Natural killer cell (primary cell): ENCODE results near the gene WNT16. TPM values are rescaled to one million over a fixed set of nuclear protein-coding genes. Genes with fewer than 3 reads are reported as not detected.

Experiments used
- ATAC-seq, 3 donors: fragments of 150-1000 bp in 2 of 3; fragments of 200-7000 bp in 1 of 3; cut with Tn5 transposase; 1 replicate in 1 of 3; 2 replicates in 2 of 3; pipeline ENCODE4 v1.10.0; 2021; ENCODE audit warnings: mild to moderate bottlenecking in 2 of 3, moderate library complexity in 2 of 3
- DNase-seq, 2 donors: peaks; one replicate each; pipeline versions ENCODE4 v3.0.0 to v3.0.0-alpha.2; 2013 to 2021; ENCODE audit warnings: mixed read lengths in 1 of 2
- H3K27ac ChIP-seq: one replicate; pipeline ENCODE4 v1.5.1; 2013; ENCODE audit warnings: mild to moderate bottlenecking, low read length
- H3K27me3 ChIP-seq: one replicate; pipeline ENCODE4 v1.6.1; 2013; ENCODE audit warnings: low read length; ENCODE audit not compliant: control insufficient read depth, insufficient read depth
- H3K36me3 ChIP-seq: one replicate; pipeline ENCODE4 v1.6.1; 2013; ENCODE audit warnings: low read length; ENCODE audit not compliant: control insufficient read depth, insufficient read depth
- H3K4me1 ChIP-seq: one replicate; pipeline ENCODE4 v1.6.1; 2013; ENCODE audit warnings: low read length; ENCODE audit not compliant: control insufficient read depth, insufficient read depth
- H3K4me3 ChIP-seq: one replicate; pipeline ENCODE4 v1.5.1; 2013; ENCODE audit warnings: low read length
- H3K9me3 ChIP-seq: one replicate; pipeline ENCODE4 v1.6.1; 2013; ENCODE audit warnings: low read length; ENCODE audit not compliant: control insufficient read depth, insufficient read depth
- H3K27ac Mint-ChIP-seq, 2 donors: one replicate each; pipeline ENCODE4 v1.8.0; 2022; ENCODE audit warnings: mild to moderate bottlenecking in 2 of 2, mixed read lengths in 2 of 2, moderate library complexity in 1 of 2
- H3K27me3 Mint-ChIP-seq, 2 donors: one replicate each; pipeline ENCODE4 v1.8.0; 2022; ENCODE audit warnings: low read depth in 2 of 2, mixed read lengths in 2 of 2
- H3K36me3 Mint-ChIP-seq: one replicate; pipeline ENCODE4 v1.8.0; 2022; ENCODE audit warnings: mixed read lengths
- H3K4me1 Mint-ChIP-seq, 2 donors: one replicate each; pipeline ENCODE4 v1.8.0; 2022; ENCODE audit warnings: mixed read lengths in 2 of 2
- H3K4me3 Mint-ChIP-seq: one replicate; pipeline ENCODE4 v1.8.0; 2022; ENCODE audit warnings: mild to moderate bottlenecking, moderate library complexity, mixed read lengths
- H3K9me3 Mint-ChIP-seq, 2 donors: one replicate each; pipeline ENCODE4 v1.8.0; 2022; ENCODE audit warnings: mixed read lengths in 2 of 2
- WGBS: methylation state at CpG from one replicate; pipeline ENCODE4 v1.1.7; 2013; ENCODE audit warnings: missing lambda C conversion rate; ENCODE audit not compliant: insufficient coverage; 5-methylcytosine and 5-hydroxymethylcytosine counted together
- intact Hi-C: fragments of 100-400 bp; cut with micrococcal nuclease; formaldehyde crosslinking; loops from one replicate; pipeline ENCODE4 v1.14.2; 2022
- total RNA-seq, 4 donors: library from RNA; stranded (reverse); fragments of 120-200 nt in 1 of 4; gene quantifications; one replicate each; pipeline versions ENCODE4 v1.2.3 to v1.2.4, GENCODE V29; 2013 to 2022
- TF ChIP-seq, protein P1 (sequence below): fragments of 200-600 bp; IDR thresholded peaks from one replicate; pipeline ENCODE4 v1.8.0; 2022; ENCODE audit warnings: antibody characterized with exemption

The WNT16 gene
- total RNA-seq, 3 donors from 2014 or later (not counting 1 experiment from before 2014, with no cell fraction given): not detected

DNA sequence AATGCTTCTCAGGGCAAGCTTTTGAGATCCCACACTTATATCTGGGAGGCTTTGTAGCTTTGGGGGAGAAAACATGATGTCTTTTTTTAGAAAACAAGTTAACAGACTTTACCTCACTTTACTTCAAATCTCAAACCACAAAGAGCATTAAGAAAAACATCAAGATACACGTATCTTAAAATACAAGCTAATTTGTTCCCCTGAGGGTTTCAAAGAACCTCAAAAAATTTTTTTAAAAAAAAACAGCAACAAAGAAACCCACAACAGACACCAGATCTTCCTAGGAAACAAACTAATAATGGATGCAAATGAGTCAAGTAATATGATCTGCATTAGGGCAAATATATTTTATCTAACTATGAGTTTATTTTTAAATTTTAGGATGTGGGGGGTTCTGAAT, 42.6 kb downstream of the WNT16 start:
- Mint-ChIP-seq H3K9me3 (peaks cover 0 to 3% of the 10 kb centered on the region in 2 donors), H3K27me3 (no peaks in the 10 kb centered on the region), H3K36me3 (peaks cover 8% of the 10 kb centered on the region), H3K4me3 (peak overlapping the region; percentile 1), H3K27ac (peak overlapping the region; percentile 19 to 88), H3K4me1 (peaks cover 37 to 57% of the 10 kb centered on the region in 2 donors)
- Histone ChIP-seq H3K4me3 (no peak overlapping the region), H3K36me3 (peaks cover 19% of the 10 kb centered on the region), H3K27ac (no peak overlapping the region), H3K27me3 (no peaks in the 10 kb centered on the region), H3K4me1 (peaks cover 21% of the 10 kb centered on the region), H3K9me3 (peaks cover 4% of the 10 kb centered on the region)
- no peak for ATAC-seq
- intact Hi-C loops: loop anchor here (5.0 kb wide), 1 partner anchor 161 kb away; no protein-coding TSS in a partner anchor
- DNase-seq: no peak
- TF ChIP-seq, protein P1, sequence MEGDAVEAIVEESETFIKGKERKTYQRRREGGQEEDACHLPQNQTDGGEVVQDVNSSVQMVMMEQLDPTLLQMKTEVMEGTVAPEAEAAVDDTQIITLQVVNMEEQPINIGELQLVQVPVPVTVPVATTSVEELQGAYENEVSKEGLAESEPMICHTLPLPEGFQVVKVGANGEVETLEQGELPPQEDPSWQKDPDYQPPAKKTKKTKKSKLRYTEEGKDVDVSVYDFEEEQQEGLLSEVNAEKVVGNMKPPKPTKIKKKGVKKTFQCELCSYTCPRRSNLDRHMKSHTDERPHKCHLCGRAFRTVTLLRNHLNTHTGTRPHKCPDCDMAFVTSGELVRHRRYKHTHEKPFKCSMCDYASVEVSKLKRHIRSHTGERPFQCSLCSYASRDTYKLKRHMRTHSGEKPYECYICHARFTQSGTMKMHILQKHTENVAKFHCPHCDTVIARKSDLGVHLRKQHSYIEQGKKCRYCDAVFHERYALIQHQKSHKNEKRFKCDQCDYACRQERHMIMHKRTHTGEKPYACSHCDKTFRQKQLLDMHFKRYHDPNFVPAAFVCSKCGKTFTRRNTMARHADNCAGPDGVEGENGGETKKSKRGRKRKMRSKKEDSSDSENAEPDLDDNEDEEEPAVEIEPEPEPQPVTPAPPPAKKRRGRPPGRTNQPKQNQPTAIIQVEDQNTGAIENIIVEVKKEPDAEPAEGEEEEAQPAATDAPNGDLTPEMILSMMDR: no peak
- 13% methylated on average over 1 of the region's 1 CpG for WGBS

DNA sequence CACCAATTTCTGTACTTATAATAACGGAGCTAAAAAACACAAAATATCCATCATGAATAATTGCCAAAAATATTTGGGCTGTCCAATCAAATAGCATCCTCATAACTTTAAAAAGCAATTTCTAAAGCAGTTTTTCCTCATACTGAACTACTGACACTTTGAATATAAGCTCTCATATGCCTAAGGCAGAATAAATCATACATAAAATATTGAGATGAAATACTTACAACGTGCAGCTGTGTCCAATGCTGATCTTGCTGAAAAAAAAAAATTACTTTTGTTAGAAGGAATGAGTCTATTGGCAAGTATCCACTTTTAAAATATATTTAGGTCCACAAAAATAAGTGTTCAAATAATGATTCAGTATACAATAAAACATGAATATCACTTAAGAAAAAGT, 43.1 kb downstream of the WNT16 start:
- peak overlapping the region; percentile 74 for H3K27ac ChIP-seq
- Mint-ChIP-seq H3K27ac (peak overlapping the region; percentile 81 to 88), H3K27me3 (no peaks in the 10 kb centered on the region), H3K9me3 (peaks cover 0 to 3% of the 10 kb centered on the region in 2 donors), H3K4me1 (peaks cover 37 to 57% of the 10 kb centered on the region in 2 donors), H3K4me3 (no peak overlapping the region), H3K36me3 (peaks cover 8% of the 10 kb centered on the region)
- H3K36me3 ChIP-seq: peaks cover 23% of the 10 kb centered on the region
- 80% methylated on average over 1 of the region's 2 CpGs for WGBS
- TF ChIP-seq, protein P1: no peak
- intact Hi-C loops: loop anchor here (5.0 kb wide), 1 partner anchor 160 kb away; no protein-coding TSS in a partner anchor
- no peak for ATAC-seq
- no peaks in the 10 kb centered on the region for H3K27me3 ChIP-seq
- H3K9me3 ChIP-seq: peaks cover 4% of the 10 kb centered on the region
- DNase-seq: no peak
- peaks cover 21% of the 10 kb centered on the region for H3K4me1 ChIP-seq
- H3K4me3 ChIP-seq: no peak overlapping the region

DNA sequence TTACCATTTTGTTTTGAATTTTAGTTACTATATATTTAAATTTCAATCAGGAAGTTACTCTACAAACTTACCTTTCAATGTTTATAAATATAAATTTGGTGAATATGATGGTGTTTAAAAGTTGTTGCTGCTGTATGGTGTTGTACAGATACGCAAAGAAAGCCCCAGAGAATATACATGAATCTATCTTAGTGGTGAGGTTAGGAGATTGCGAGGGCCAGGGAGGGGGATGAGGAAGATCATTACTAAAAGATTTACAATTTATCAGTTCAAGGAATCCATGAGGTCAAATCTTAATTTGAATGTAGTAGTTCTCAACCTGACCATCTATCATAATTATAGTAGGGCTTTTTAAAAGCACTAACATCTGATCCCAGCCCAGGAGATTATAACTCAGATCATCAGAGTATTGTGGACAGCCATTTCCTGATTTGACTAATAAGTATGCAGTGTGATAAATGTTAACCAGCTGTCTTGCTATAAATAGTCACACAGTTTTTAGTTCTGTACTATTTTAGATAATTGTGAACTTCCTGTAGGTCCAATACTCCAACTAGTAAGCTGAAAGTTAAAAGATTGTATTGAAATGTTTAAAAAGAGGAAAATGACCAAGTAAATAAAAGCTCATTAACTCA, 43.7 kb downstream of the WNT16 start:
- DNase-seq (peak in 1 of 2 donors; percentile 23), ATAC-seq (peak; percentile 90 to 92 (median 91))
- Histone ChIP-seq H3K27me3 (no peaks in the 10 kb centered on the region), H3K4me3 (peak overlapping the region; percentile 7), H3K36me3 (peaks cover 26% of the 10 kb centered on the region), H3K9me3 (peaks cover 4% of the 10 kb centered on the region), H3K27ac (peak overlapping the region; percentile 74), H3K4me1 (peaks cover 21% of the 10 kb centered on the region)
- TF ChIP-seq, protein P1: no peak
- Mint-ChIP-seq H3K4me3 (peak overlapping the region; percentile 84), H3K9me3 (peaks cover 0 to 3% of the 10 kb centered on the region in 2 donors), H3K4me1 (peaks cover 37 to 57% of the 10 kb centered on the region in 2 donors), H3K27me3 (no peaks in the 10 kb centered on the region), H3K36me3 (peaks cover 8% of the 10 kb centered on the region), H3K27ac (peak overlapping the region; percentile 81 to 88)
- WGBS: 39% methylated on average over 2 of the region's 2 CpGs
- intact Hi-C loops: loop anchor here (5.0 kb wide), 1 partner anchor 160 kb away; no protein-coding TSS in a partner anchor
